OCI-LY7 (cell line): ENCODE results near the gene UBE4B. TPM values are rescaled to one million over a fixed set of nuclear protein-coding genes. Genes with fewer than 3 reads are reported as not detected.

Experiments used
- BruUV-seq: library from RNA; stranded (reverse); fragments of 400-500 nt; replicated peaks from 2 replicates; lab custom pipeline; 2021; lab: Mats Ljungman, UMichigan
- CTCF ChIA-PET: fragments of 300-600 bp; sonication (Branson Sonifier 250); formaldehyde crosslinking; loops from one replicate; lab custom pipeline; 2022; ENCODE audit warnings: antibody characterized with exemption; ENCODE audit not compliant: unreplicated experiment; lab: Charles Lee
- POLR2A ChIA-PET: fragments of 300-600 bp; sonication (Branson Sonifier 250); formaldehyde crosslinking; loops from one replicate; lab custom pipeline; 2022; ENCODE audit warnings: antibody characterized with exemption; lab: Charles Lee
- DNase-seq: peaks from one replicate; pipeline ENCODE4 v3.0.0-alpha.2; 2015; ENCODE audit warnings: low spot score
- H2AFZ ChIP-seq: fragments of 200-600 bp; sonication (generic), shearing (Covaris generic); 2 replicates; pipeline ENCODE4 v1.6.1; 2014; ENCODE audit warnings: mild to moderate bottlenecking, antibody characterized with exemption, low read length, moderate library complexity
- H3K27ac ChIP-seq: fragments of 200-600 bp; sonication (generic); 2 replicates; pipeline ENCODE4 v1.5.1; 2014; ENCODE audit warnings: mixed run types, low read depth, mild to moderate bottlenecking, moderate library complexity, low read length, inconsistent platforms; ENCODE audit not compliant: poor library complexity, severe bottlenecking
- H3K36me3 ChIP-seq: fragments of 200-600 bp; sonication (generic); 2 replicates; pipeline ENCODE4 v1.6.1; 2014; ENCODE audit warnings: mild to moderate bottlenecking, antibody characterized with exemption, low read length, moderate library complexity, mixed read lengths; ENCODE audit not compliant: insufficient read depth
- H3K4me1 ChIP-seq: fragments of 200-600 bp; sonication (generic); 2 replicates; pipeline ENCODE4 v1.5.1; 2014; ENCODE audit warnings: mild to moderate bottlenecking, low read length; ENCODE audit not compliant: insufficient read depth, poor library complexity, severe bottlenecking
- H3K4me2 ChIP-seq: fragments of 200-600 bp; sonication (generic); 2 replicates; pipeline ENCODE4 v1.6.1; 2014; ENCODE audit warnings: mild to moderate bottlenecking, low read length
- H3K4me3 ChIP-seq: fragments of 200-600 bp; sonication (generic); 2 replicates; pipeline ENCODE4 v1.5.1; 2014; ENCODE audit warnings: mild to moderate bottlenecking, low read depth, low read length; ENCODE audit not compliant: poor library complexity, severe bottlenecking
- H3K79me2 ChIP-seq: fragments of 200-600 bp; sonication (generic); 2 replicates; pipeline ENCODE4 v1.6.1; 2016; ENCODE audit warnings: low read depth, mild to moderate bottlenecking, low read length, moderate library complexity, mixed read lengths; ENCODE audit not compliant: insufficient read depth
- H3K9me2 ChIP-seq: fragments of 200-600 bp; sonication (generic); 2 replicates; pipeline ENCODE4 v1.6.1; 2016; ENCODE audit warnings: mild to moderate bottlenecking, low read length, mixed read lengths; ENCODE audit not compliant: insufficient read depth
- H3K9me3 ChIP-seq: fragments of 200-600 bp; sonication (generic); 2 replicates; pipeline ENCODE4 v1.6.1; 2014; ENCODE audit warnings: mild to moderate bottlenecking, mixed run types, low read length, mixed read lengths
- H4K20me1 ChIP-seq: fragments of 200-600 bp; sonication (generic); 2 replicates; pipeline ENCODE4 v1.6.1; 2014; ENCODE audit warnings: mild to moderate bottlenecking, antibody characterized with exemption, low read length, moderate library complexity, mixed read lengths; ENCODE audit not compliant: insufficient read depth
- CTCF ChIP-seq: fragments of 200-600 bp; sonication (generic); conservative IDR thresholded peaks from 2 replicates; pipeline ENCODE4 v1.5.1; 2014; ENCODE audit warnings: mild to moderate bottlenecking, antibody characterized with exemption, low read length, moderate library complexity, mixed read lengths
- EZH2phosphoT487 ChIP-seq: fragments of 200-600 bp; sonication (generic); IDR thresholded peaks from 2 replicates; pipeline ENCODE4 v1.6.1; 2018; ENCODE audit warnings: low read depth, borderline replicate concordance, mild to moderate bottlenecking, mixed run types, antibody characterized with exemption, low read length, moderate library complexity, mixed read lengths
- intact Hi-C: fragments of 100-400 bp; cut with micrococcal nuclease; formaldehyde crosslinking; loops from one replicate; pipeline ENCODE4 v1.10.0; 2022; ENCODE audit not compliant: unreplicated experiment
- total RNA-seq, 2 experiments: library from RNA; depleted of rRNA in 1 of 2; stranded (reverse); fragments of >200 nt in 1 of 2; shearing (Covaris generic) in 1 of 2; gene quantifications; 2 replicates each; pipeline ENCODE4 v1.2.3, GENCODE V29; 2014 to 2022

Gene UBE4B
- total RNA-seq, 2 experiments from 2014 or later: 21.5 to 40.7 TPM

- Histone ChIP-seq H3K4me2 (no peak overlapping the region), H3K4me1 (peaks cover 11% of the 10 kb centered on the region), H3K9me3 (no peaks in the 10 kb centered on the region), H3K4me3 (no peak overlapping the region), H2AFZ (no peak overlapping the region), H3K27ac (no peak overlapping the region), H3K36me3 (no peaks in the 10 kb centered on the region), H3K79me2 (no peaks in the 10 kb centered on the region), H4K20me1 (no peaks in the 10 kb centered on the region), H3K9me2 (no peaks in the 10 kb centered on the region)
- intact Hi-C loops: no loop called here
- no peak for TF ChIP-seq EZH2phosphoT487
- TF ChIP-seq CTCF: no peak
- ChIA-PET POLR2A (interaction anchor here (0.6 kb wide), 1 partner anchor 1291 kb away, joined by 3 read pairs; no protein-coding TSS in a partner anchor), CTCF (interaction anchor here (0.6 kb wide), 1 partner anchor 495 kb away, joined by 3 read pairs; no protein-coding TSS in a partner anchor)
- no TSS peak for BruUV-seq
- no peak for DNase-seq
Observed at GRCh38 chr1:10212476-10212875, 179.7 kb downstream of the UBE4B start.

- Histone ChIP-seq H3K9me2 (no peaks in the 10 kb centered on the region), H3K4me1 (peaks cover 11% of the 10 kb centered on the region), H4K20me1 (no peaks in the 10 kb centered on the region), H3K27ac (no peak overlapping the region), H3K4me2 (no peak overlapping the region), H3K9me3 (no peaks in the 10 kb centered on the region), H3K4me3 (no peak overlapping the region), H3K36me3 (no peaks in the 10 kb centered on the region), H3K79me2 (no peaks in the 10 kb centered on the region), H2AFZ (no peak overlapping the region)
- no TSS peak for BruUV-seq
- DNase-seq: no peak
- intact Hi-C loops: no loop called here
- TF ChIP-seq EZH2phosphoT487 (no peak), CTCF (no peak)
- CTCF ChIA-PET: no interaction called here
- POLR2A ChIA-PET: interaction anchor here (0.5 to 0.7 kb wide), 4 partner anchors 136 to 1443 kb away, joined by 4 to 5 read pairs (median 4); no protein-coding TSS in a partner anchor
Observed at GRCh38 chr1:10213186-10213705, 180.5 kb downstream of the UBE4B start.

GRCh38 chr1:10216090-10216749 lies 183.5 kb downstream of the UBE4B start:
- Histone ChIP-seq H4K20me1 (no peaks in the 10 kb centered on the region), H3K4me2 (no peak overlapping the region), H3K79me2 (no peaks in the 10 kb centered on the region), H3K9me2 (no peaks in the 10 kb centered on the region), H3K4me1 (peaks cover under 1% of the 10 kb centered on the region), H3K4me3 (no peak overlapping the region), H3K27ac (no peak overlapping the region), H3K9me3 (no peaks in the 10 kb centered on the region), H2AFZ (no peak overlapping the region), H3K36me3 (no peaks in the 10 kb centered on the region)
- ChIA-PET POLR2A (interaction anchor here (1.0 kb wide), 1 partner anchor 21 kb away, joined by 3 read pairs; no protein-coding TSS in a partner anchor), CTCF (no interaction called here)
- no peak for DNase-seq
- no TSS peak for BruUV-seq
- TF ChIP-seq CTCF (no peak), EZH2phosphoT487 (no peak)
- intact Hi-C loops: no loop called here
